HEK293 (cell line): ENCODE measurements around the gene OTOR.

ENCODE experiments used
- CTCF ChIA-PET: fragments of 350-600 bp; formaldehyde crosslinking; extraction: SDS; loops from one replicate; lab custom pipeline; 2021; ENCODE audit warnings: antibody characterized with exemption; lab: Yijun Ruan, JAX
- POLR2A ChIA-PET: fragments of 300-600 bp; formaldehyde crosslinking; extraction: SDS; loops from one replicate; lab custom pipeline; 2020; ENCODE audit warnings: antibody characterized with exemption, inconsistent platforms; lab: Yijun Ruan, JAX
- H3K27ac ChIP-seq: fragments of 200-500 bp; sonication (Bioruptor generic); 2 replicates; pipeline ENCODE4 v1.5.1; 2014; ENCODE audit warnings: low read depth, low read length, control low read depth, inconsistent platforms; ENCODE audit errors: extremely low read depth
- H3K36me3 ChIP-seq, 2 experiments: fragments of 200-500 bp in 1 of 2; sonication (Bioruptor generic) in 1 of 2; 1 replicate in 1 of 2; 2 replicates in 1 of 2; pipeline ENCODE4 v1.5.1; 2014 to 2017; ENCODE audit warnings: inconsistent platforms in 2 of 2, low read length in 2 of 2; ENCODE audit not compliant: control insufficient read depth in 2 of 2, insufficient read depth in 1 of 2
- H3K4me1 ChIP-seq: fragments of 200-500 bp; sonication (Bioruptor generic); 2 replicates; pipeline ENCODE4 v1.5.1; 2014; ENCODE audit warnings: mild to moderate bottlenecking, low read length, inconsistent platforms; ENCODE audit not compliant: control insufficient read depth, insufficient read depth
- H3K4me3 ChIP-seq: 2 replicates; pipeline ENCODE4 v1.5.1; 2011; ENCODE audit warnings: low read depth, mild to moderate bottlenecking, control low read depth, low read length, moderate library complexity
- H3K9me3 ChIP-seq: fragments of 200-500 bp; sonication (Bioruptor generic); 2 replicates; pipeline ENCODE4 v1.5.1; 2014; ENCODE audit warnings: low read depth, low read length, inconsistent platforms; ENCODE audit not compliant: control insufficient read depth, insufficient read depth
- BCL11B ChIP-seq: fragments of 450-650 bp; formaldehyde crosslinking; IDR thresholded peaks from 2 replicates; pipeline ENCODE4 v1.5.1; 2016; ENCODE audit warnings: low read depth, missing biosample characterization, missing genetic modification characterization
- GLIS2 ChIP-seq: fragments of 450-650 bp; formaldehyde crosslinking; IDR thresholded peaks from 2 replicates; pipeline ENCODE4 v1.5.1; 2016; ENCODE audit warnings: missing biosample characterization, missing genetic modification characterization
- KLF1 ChIP-seq: fragments of 450-650 bp; formaldehyde crosslinking; IDR thresholded peaks from 2 replicates; pipeline ENCODE4 v1.5.1; 2016; ENCODE audit warnings: missing biosample characterization, missing genetic modification characterization
- KLF16 ChIP-seq: fragments of 450-650 bp; formaldehyde crosslinking; IDR thresholded peaks from 2 replicates; pipeline ENCODE4 v1.5.1; 2017; ENCODE audit warnings: missing biosample characterization, missing genetic modification characterization
- MYNN ChIP-seq: fragments of 450-650 bp; formaldehyde crosslinking; IDR thresholded peaks from 2 replicates; pipeline ENCODE4 v1.5.1; 2016; ENCODE audit warnings: missing biosample characterization, missing genetic modification characterization, borderline replicate concordance
- MZF1 ChIP-seq: fragments of 450-650 bp; formaldehyde crosslinking; IDR thresholded peaks from 2 replicates; pipeline ENCODE4 v1.5.1; 2017; ENCODE audit warnings: missing biosample characterization, missing genetic modification characterization, borderline replicate concordance
- SCRT1 ChIP-seq: fragments of 450-650 bp; formaldehyde crosslinking; IDR thresholded peaks from 2 replicates; pipeline ENCODE4 v1.5.1; 2016; ENCODE audit warnings: missing biosample characterization, missing genetic modification characterization, borderline replicate concordance
- SCRT2 ChIP-seq: fragments of 450-650 bp; formaldehyde crosslinking; IDR thresholded peaks from 2 replicates; pipeline ENCODE4 v1.5.1; 2016; ENCODE audit warnings: missing biosample characterization, missing genetic modification characterization
- SP7 ChIP-seq: fragments of 450-650 bp; formaldehyde crosslinking; IDR thresholded peaks from 2 replicates; pipeline ENCODE4 v1.5.1; 2016; ENCODE audit warnings: missing biosample characterization, missing genetic modification characterization
- ZFHX2 ChIP-seq: fragments of 450-650 bp; formaldehyde crosslinking; conservative IDR thresholded peaks from 2 replicates; pipeline ENCODE4 v1.5.1; 2016; ENCODE audit warnings: missing biosample characterization, missing genetic modification characterization
- ZNF274 ChIP-seq, 2 experiments: fragments of 200-500 bp in 1 of 2; fragments of 450-650 bp in 1 of 2; sonication (Bioruptor generic) in 1 of 2; formaldehyde crosslinking in 1 of 2; IDR thresholded peaks; 2 replicates each; pipeline versions ENCODE4 v1.5.1 to v1.6.1; 2014 to 2016; ENCODE audit warnings: borderline replicate concordance in 1 of 2, inconsistent platforms in 1 of 2, low read length in 1 of 2, missing biosample characterization in 1 of 2, missing genetic modification characterization in 1 of 2
- ZNF341 ChIP-seq: fragments of 450-650 bp; formaldehyde crosslinking; IDR thresholded peaks from 2 replicates; pipeline ENCODE4; 2016; ENCODE audit warnings: low read depth, missing biosample characterization, missing genetic modification characterization
- ZNF394 ChIP-seq: fragments of 450-650 bp; formaldehyde crosslinking; IDR thresholded peaks from 2 replicates; pipeline ENCODE4 v1.5.1; 2016; ENCODE audit warnings: missing biosample characterization, missing genetic modification characterization, mild to moderate bottlenecking, moderate library complexity, borderline replicate concordance
- ZNF404 ChIP-seq: fragments of 450-650 bp; formaldehyde crosslinking; IDR thresholded peaks from 2 replicates; pipeline ENCODE4 v1.5.1; 2017; ENCODE audit warnings: missing biosample characterization, missing genetic modification characterization
- ZNF585B ChIP-seq: fragments of 450-650 bp; formaldehyde crosslinking; IDR thresholded peaks from 2 replicates; pipeline ENCODE4 v1.5.1; 2016; ENCODE audit warnings: missing biosample characterization, missing genetic modification characterization
- ZNF624 ChIP-seq: fragments of 450-650 bp; formaldehyde crosslinking; IDR thresholded peaks from 2 replicates; pipeline ENCODE4 v1.5.1; 2017; ENCODE audit warnings: missing biosample characterization, missing genetic modification characterization
- ZNF785 ChIP-seq: fragments of 450-650 bp; formaldehyde crosslinking; IDR thresholded peaks from 2 replicates; pipeline ENCODE4 v1.5.1; 2016; ENCODE audit warnings: missing biosample characterization, missing genetic modification characterization
- ZNF830 ChIP-seq: fragments of 450-650 bp; IDR thresholded peaks from 2 replicates; pipeline ENCODE4 v1.5.0; 2018; ENCODE audit warnings: missing biosample characterization, missing genetic modification characterization, low read depth, mild to moderate bottlenecking, moderate library complexity
- TF ChIP-seq, protein P1 (sequence below): fragments of 450-650 bp; formaldehyde crosslinking; IDR thresholded peaks from 2 replicates; pipeline ENCODE4 v1.5.1; 2017; ENCODE audit warnings: missing biosample characterization, missing genetic modification characterization
- TF ChIP-seq, protein P2 (sequence below): fragments of 450-650 bp; formaldehyde crosslinking; IDR thresholded peaks from 2 replicates; pipeline ENCODE4 v1.5.1; 2016; ENCODE audit warnings: missing biosample characterization, missing genetic modification characterization
- TF ChIP-seq, protein P3 (sequence below): fragments of 450-650 bp; formaldehyde crosslinking; IDR thresholded peaks from 2 replicates; pipeline ENCODE4 v1.5.1; 2016; ENCODE audit warnings: missing biosample characterization, missing genetic modification characterization
- TF ChIP-seq, protein P4 (sequence below): fragments of 450-650 bp; formaldehyde crosslinking; IDR thresholded peaks from 2 replicates; pipeline ENCODE4 v1.5.1; 2016; ENCODE audit warnings: missing biosample characterization, missing genetic modification characterization, borderline replicate concordance
- TF ChIP-seq, protein P5 (sequence below): fragments of 450-650 bp; formaldehyde crosslinking; IDR thresholded peaks from 2 replicates; pipeline ENCODE4 v1.5.1; 2016; ENCODE audit warnings: missing biosample characterization, missing genetic modification characterization

The OTOR gene

DNA sequence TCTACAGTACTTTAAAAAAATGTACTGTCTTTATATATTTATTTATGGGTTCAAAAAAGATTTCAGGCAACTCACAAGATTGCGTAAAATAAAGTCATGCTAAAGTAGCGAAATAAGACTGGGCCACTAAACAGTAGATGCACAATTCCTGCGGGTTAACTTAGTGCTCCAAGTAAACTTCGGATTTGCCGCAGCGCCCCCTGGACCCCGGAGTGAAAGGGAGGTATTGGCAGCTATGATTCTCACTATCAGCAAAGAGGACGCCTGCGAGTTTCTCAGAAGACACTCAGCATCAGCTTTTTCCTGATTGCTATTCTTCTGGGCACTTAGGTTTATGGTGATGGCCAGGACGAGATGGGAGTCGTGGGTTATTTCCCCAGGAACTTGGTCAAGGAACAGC, 1.4 kb downstream of the OTOR start:
- TF ChIP-seq GLIS2 (tag by site-specific recombination) (no peak), MZF1 (tag by site-specific recombination) (no peak), ZFHX2 (tag by site-specific recombination) (no peak), KLF1 (tag by site-specific recombination) (no peak), BCL11B (no peak), ZNF585B (no peak), SP7 (tag by site-specific recombination) (no peak)
- TF ChIP-seq, protein P1, sequence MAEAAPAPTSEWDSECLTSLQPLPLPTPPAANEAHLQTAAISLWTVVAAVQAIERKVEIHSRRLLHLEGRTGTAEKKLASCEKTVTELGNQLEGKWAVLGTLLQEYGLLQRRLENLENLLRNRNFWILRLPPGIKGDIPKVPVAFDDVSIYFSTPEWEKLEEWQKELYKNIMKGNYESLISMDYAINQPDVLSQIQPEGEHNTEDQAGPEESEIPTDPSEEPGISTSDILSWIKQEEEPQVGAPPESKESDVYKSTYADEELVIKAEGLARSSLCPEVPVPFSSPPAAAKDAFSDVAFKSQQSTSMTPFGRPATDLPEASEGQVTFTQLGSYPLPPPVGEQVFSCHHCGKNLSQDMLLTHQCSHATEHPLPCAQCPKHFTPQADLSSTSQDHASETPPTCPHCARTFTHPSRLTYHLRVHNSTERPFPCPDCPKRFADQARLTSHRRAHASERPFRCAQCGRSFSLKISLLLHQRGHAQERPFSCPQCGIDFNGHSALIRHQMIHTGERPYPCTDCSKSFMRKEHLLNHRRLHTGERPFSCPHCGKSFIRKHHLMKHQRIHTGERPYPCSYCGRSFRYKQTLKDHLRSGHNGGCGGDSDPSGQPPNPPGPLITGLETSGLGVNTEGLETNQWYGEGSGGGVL: no peak
- H3K4me3 ChIP-seq: no peak overlapping the region
- CTCF ChIA-PET: interaction anchor here (0.6 to 5.0 kb wide), 4 partner anchors 9 to 203 kb away, joined by 3 to 30 read pairs (median 4); no protein-coding TSS in a partner anchor
- POLR2A ChIA-PET: no interaction called here
- no peak overlapping the region for H3K27ac ChIP-seq
- H3K4me1 ChIP-seq: no peaks in the 10 kb centered on the region
- no peaks in the 10 kb centered on the region for H3K9me3 ChIP-seq
- H3K36me3 ChIP-seq: no peaks in the 10 kb centered on the region

DNA sequence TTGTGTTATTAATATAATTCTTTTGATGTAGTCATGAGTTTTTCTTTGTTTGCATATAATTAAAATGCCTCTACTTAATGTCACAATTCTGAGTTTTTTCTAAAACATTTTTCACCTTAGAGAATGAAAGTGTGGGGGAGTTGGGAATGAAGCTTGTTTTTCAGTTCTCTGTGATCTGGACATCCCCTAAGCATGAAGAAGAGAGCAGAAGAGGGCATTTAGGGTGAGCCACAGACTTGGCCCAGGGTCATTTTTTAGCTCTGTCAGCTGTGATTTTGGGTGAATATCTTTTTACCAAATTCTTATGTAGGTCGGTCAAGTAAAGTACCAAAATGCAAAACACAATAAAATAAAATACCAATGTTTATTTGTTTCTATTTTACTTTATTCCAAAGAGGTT, 3.9 kb downstream of the OTOR start:
- ChIA-PET POLR2A (no interaction called here), CTCF (interaction anchor here (5.0 kb wide), 1 partner anchor 9 kb away, joined by 30 read pairs; no protein-coding TSS in a partner anchor)
- Histone ChIP-seq H3K4me3 (no peak overlapping the region), H3K4me1 (no peaks in the 10 kb centered on the region), H3K36me3 (no peaks in the 10 kb centered on the region), H3K27ac (no peak overlapping the region), H3K9me3 (no peaks in the 10 kb centered on the region)
- TF ChIP-seq ZNF785: no peak
- no peak for TF ChIP-seq ZNF394 (tag by site-specific recombination)
- TF ChIP-seq SCRT2: no peak
- TF ChIP-seq MYNN (tag by site-specific recombination): no peak
- no peak for TF ChIP-seq SCRT1 (tag by site-specific recombination)
- TF ChIP-seq ZNF404: no peak
- TF ChIP-seq, protein P2, sequence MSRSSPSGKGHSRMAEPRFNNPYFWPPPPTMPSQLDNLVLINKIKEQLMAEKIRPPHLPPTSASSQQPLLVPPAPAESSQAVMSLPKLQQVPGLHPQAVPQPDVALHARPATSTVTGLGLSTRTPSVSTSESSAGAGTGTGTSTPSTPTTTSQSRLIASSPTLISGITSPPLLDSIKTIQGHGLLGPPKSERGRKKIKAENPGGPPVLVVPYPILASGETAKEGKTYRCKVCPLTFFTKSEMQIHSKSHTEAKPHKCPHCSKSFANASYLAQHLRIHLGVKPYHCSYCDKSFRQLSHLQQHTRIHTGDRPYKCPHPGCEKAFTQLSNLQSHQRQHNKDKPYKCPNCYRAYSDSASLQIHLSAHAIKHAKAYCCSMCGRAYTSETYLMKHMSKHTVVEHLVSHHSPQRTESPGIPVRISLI (tag by site-specific recombination): no peak
- no peak for TF ChIP-seq ZNF624 (tag by site-specific recombination)
- no peak for TF ChIP-seq ZNF830 (tag by site-specific recombination)
- TF ChIP-seq, protein P3, sequence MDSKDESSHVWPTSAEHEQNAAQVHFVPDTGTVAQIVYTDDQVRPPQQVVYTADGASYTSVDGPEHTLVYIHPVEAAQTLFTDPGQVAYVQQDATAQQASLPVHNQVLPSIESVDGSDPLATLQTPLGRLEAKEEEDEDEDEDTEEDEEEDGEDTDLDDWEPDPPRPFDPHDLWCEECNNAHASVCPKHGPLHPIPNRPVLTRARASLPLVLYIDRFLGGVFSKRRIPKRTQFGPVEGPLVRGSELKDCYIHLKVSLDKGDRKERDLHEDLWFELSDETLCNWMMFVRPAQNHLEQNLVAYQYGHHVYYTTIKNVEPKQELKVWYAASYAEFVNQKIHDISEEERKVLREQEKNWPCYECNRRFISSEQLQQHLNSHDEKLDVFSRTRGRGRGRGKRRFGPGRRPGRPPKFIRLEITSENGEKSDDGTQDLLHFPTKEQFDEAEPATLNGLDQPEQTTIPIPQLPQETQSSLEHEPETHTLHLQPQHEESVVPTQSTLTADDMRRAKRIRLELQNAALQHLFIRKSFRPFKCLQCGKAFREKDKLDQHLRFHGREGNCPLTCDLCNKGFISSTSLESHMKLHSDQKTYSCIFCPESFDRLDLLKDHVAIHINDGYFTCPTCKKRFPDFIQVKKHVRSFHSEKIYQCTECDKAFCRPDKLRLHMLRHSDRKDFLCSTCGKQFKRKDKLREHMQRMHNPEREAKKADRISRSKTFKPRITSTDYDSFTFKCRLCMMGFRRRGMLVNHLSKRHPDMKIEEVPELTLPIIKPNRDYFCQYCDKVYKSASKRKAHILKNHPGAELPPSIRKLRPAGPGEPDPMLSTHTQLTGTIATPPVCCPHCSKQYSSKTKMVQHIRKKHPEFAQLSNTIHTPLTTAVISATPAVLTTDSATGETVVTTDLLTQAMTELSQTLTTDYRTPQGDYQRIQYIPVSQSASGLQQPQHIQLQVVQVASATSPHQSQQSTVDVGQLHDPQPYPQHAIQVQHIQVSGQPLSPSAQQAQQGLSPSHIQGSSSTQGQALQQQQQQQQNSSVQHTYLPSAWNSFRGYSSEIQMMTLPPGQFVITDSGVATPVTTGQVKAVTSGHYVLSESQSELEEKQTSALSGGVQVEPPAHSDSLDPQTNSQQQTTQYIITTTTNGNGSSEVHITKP (tag by site-specific recombination): no peak
- TF ChIP-seq ZNF341 (tag by site-specific recombination): no peak
- TF ChIP-seq, protein P4, sequence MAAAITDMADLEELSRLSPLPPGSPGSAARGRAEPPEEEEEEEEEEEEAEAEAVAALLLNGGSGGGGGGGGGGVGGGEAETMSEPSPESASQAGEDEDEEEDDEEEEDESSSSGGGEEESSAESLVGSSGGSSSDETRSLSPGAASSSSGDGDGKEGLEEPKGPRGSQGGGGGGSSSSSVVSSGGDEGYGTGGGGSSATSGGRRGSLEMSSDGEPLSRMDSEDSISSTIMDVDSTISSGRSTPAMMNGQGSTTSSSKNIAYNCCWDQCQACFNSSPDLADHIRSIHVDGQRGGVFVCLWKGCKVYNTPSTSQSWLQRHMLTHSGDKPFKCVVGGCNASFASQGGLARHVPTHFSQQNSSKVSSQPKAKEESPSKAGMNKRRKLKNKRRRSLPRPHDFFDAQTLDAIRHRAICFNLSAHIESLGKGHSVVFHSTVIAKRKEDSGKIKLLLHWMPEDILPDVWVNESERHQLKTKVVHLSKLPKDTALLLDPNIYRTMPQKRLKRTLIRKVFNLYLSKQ: no peak
- TF ChIP-seq, protein P5, sequence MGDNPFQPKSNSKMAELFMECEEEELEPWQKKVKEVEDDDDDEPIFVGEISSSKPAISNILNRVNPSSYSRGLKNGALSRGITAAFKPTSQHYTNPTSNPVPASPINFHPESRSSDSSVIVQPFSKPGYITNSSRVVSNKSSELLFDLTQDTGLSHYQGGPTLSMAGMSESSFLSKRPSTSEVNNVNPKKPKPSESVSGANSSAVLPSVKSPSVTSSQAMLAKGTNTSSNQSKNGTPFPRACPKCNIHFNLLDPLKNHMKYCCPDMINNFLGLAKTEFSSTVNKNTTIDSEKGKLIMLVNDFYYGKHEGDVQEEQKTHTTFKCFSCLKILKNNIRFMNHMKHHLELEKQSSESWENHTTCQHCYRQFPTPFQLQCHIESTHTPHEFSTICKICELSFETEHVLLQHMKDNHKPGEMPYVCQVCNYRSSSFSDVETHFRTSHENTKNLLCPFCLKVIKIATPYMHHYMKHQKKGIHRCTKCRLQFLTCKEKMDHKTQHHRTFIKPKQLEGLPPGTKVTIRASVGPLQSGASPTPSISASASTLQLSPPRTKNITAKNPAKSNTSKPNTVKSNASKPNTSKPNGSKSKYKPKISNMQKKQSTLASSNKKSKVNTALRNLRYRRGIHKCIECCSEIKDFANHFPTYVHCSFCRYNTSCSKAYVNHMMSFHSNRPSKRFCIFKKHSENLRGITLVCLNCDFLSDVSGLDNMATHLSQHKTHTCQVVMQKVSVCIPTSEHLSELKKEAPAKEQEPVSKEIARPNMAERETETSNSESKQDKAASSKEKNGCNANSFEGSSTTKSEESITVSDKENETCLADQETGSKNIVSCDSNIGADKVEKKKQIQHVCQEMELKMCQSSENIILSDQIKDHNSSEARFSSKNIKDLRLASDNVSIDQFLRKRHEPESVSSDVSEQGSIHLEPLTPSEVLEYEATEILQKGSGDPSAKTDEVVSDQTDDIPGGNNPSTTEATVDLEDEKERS: no peak
- TF ChIP-seq ZNF274 (IDR thresholded peaks at IDR 0.05; ENCODE audit: low read length): no peak
- TF ChIP-seq ZNF274 (tag by site-specific recombination; IDR thresholded peaks at IDR 0.05; ENCODE audit: borderline replicate concordance): no peak
- TF ChIP-seq KLF16 (tag by site-specific recombination): no peak
